ENCODE results near the gene KRTAP3-2. TPM values are rescaled to one million over a fixed set of nuclear protein-coding genes. Genes with fewer than 3 reads are reported as not detected.

The KRTAP3-2 gene
- total and polyA plus RNA-seq, 12 donors: not detected

DNA sequence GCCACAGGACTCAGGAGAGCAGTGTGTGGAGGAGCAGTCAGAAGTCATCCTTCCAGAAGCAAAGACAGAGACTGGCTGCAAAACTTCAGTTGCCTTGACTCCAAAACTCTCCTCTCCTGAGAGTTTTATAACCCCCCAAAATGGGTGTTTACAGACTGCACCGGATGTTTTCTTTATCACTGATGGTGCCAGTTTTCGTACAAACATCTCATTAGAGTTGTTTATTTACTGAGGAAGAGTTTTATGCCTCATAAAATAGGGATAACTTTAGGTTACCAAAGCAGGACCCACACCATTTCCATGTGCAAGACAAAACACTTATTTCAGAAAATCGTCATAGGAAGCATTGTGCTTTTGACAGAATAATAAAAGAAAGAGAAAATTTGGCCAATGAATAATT lies 15.5 kb downstream of the KRTAP3-2 start, which contains the start of gene KRT40:
Gene KRT40, minus strand, starts transcription at position 101 of the 400 bp plus-strand sequence. Its CDS starts 53 bp downstream, at position 48.
- no peak for ATAC-seq
- H3K4me1 ChIP-seq: peaks cover 0 to 7% (median 0%) of the 10 kb centered on the region in 9 donors
- no peaks in the 10 kb centered on the region for H3K9me3 ChIP-seq
- H3K36me3 ChIP-seq: no peaks in the 10 kb centered on the region
- TF ChIP-seq, protein P1, sequence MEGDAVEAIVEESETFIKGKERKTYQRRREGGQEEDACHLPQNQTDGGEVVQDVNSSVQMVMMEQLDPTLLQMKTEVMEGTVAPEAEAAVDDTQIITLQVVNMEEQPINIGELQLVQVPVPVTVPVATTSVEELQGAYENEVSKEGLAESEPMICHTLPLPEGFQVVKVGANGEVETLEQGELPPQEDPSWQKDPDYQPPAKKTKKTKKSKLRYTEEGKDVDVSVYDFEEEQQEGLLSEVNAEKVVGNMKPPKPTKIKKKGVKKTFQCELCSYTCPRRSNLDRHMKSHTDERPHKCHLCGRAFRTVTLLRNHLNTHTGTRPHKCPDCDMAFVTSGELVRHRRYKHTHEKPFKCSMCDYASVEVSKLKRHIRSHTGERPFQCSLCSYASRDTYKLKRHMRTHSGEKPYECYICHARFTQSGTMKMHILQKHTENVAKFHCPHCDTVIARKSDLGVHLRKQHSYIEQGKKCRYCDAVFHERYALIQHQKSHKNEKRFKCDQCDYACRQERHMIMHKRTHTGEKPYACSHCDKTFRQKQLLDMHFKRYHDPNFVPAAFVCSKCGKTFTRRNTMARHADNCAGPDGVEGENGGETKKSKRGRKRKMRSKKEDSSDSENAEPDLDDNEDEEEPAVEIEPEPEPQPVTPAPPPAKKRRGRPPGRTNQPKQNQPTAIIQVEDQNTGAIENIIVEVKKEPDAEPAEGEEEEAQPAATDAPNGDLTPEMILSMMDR (IDR thresholded peaks at IDR 0.05): no peak
- WGBS, 2 donors: 67 to 71% methylated on average over 3 of the region's 3 CpGs
- H3K27me3 ChIP-seq: peaks cover 0 to 44% (median 17%) of the 10 kb centered on the region in 7 donors
- H3K27ac ChIP-seq: no peak within 1 kb of the TSS
- DNase-seq: no peak
- H3K4me3 ChIP-seq: no peak within 1 kb of the TSS
- intact Hi-C loops (cut with DNase I): no loop called here

DNA sequence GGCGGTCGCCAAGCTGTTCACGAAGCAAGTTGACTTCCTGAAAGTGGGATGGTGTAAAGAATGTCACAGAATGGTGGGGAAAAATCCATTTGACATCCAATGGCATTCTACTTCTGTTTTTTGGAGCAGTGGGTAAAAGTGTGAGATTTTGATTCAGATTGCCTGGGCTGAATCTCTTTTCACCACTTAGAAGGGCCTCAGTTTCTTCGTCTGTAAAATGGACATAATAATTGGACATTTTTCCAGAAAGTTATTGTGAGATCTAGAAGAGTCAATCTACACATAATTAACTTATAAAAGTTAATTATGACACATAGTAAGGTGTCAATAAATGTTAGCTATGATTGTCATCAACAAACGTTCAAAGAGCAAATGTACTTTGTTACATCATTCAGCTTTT lies 18.6 kb downstream of the KRTAP3-2 start:
- ATAC-seq (no peak), DNase-seq (no peak)
- TF ChIP-seq, protein P1 (IDR thresholded peaks at IDR 0.05): no peak
- WGBS, 2 donors: 51 to 53% methylated on average over 5 of the region's 5 CpGs
- Histone ChIP-seq H3K4me1 (peaks cover 0 to 7% (median 0%) of the 10 kb centered on the region in 9 donors), H3K36me3 (no peaks in the 10 kb centered on the region), H3K27me3 (peaks cover 0 to 47% (median 18%) of the 10 kb centered on the region in 7 donors), H3K27ac (no peak overlapping the region), H3K4me3 (no peak overlapping the region), H3K9me3 (no peaks in the 10 kb centered on the region)
- intact Hi-C loops (cut with DNase I): no loop called here

- WGBS, 2 donors: 9% methylated on average over 8 of the region's 8 CpGs
- peak in 2 of 8 donors; percentile 13 to 55 for ATAC-seq
- intact Hi-C loops (cut with DNase I): no loop called here
- H3K27ac ChIP-seq: no peak overlapping the region
- TF ChIP-seq, protein P1 (IDR thresholded peaks at IDR 0.05): no peak
- H3K4me1 ChIP-seq: peaks cover 0 to 7% (median 0%) of the 10 kb centered on the region in 9 donors
- H3K9me3 ChIP-seq: no peaks in the 10 kb centered on the region
- peaks cover 0 to 50% (median 22%) of the 10 kb centered on the region in 7 donors for H3K27me3 ChIP-seq
- H3K4me3 ChIP-seq: no peak overlapping the region
- DNase-seq: no peak
- no peaks in the 10 kb centered on the region for H3K36me3 ChIP-seq
Measured at GRCh38 chr17:40980596-40980995, 19.1 kb downstream of the KRTAP3-2 start.

- Histone ChIP-seq H3K4me1 (peaks cover 0 to 7% (median 0%) of the 10 kb centered on the region in 9 donors), H3K27ac (no peak overlapping the region), H3K9me3 (no peaks in the 10 kb centered on the region), H3K36me3 (no peaks in the 10 kb centered on the region), H3K4me3 (no peak overlapping the region), H3K27me3 (peaks cover 0 to 47% (median 22%) of the 10 kb centered on the region in 7 donors)
- no peak for ATAC-seq
- WGBS, 2 donors: 50 to 70% methylated on average over 3 of the region's 3 CpGs
- DNase-seq: no peak
- intact Hi-C loops (cut with DNase I): no loop called here
- TF ChIP-seq, protein P1 (IDR thresholded peaks at IDR 0.05): no peak
Measured at GRCh38 chr17:40980117-40980516, 19.6 kb downstream of the KRTAP3-2 start.
